ENCODE data around the gene HOTAIR.

The HOTAIR gene

GRCh38 chr12:54011665-54012532 is 37.1 kb upstream of the HOTAIR start:
- no peak for DNase-seq (ENCODE audit: low spot score)

GRCh38 chr12:54010972-54011664 is 36.4 kb upstream of the HOTAIR start:
- no peak for DNase-seq (ENCODE audit: low spot score)

GRCh38 chr12:54010053-54010971 is 35.6 kb upstream of the HOTAIR start:
- DNase-seq (ENCODE audit: low spot score) = no peak

GRCh38 chr12:54009171-54010052 is 34.7 kb upstream of the HOTAIR start:
- DNase-seq (ENCODE audit: low spot score) = no peak

GRCh38 chr12:54008260-54008552 is 33.5 kb upstream of the HOTAIR start:
- no peak for DNase-seq (ENCODE audit: low spot score)

GRCh38 chr12:54007538-54008259 is 32.9 kb upstream of the HOTAIR start:
- DNase-seq (ENCODE audit: low spot score) = no peak

GRCh38 chr12:54006559-54007220 is 31.9 kb upstream of the HOTAIR start:
- DNase-seq (ENCODE audit: low spot score) = no peak

GRCh38 chr12:54005853-54006558 is 31.3 kb upstream of the HOTAIR start:
- peak; percentile 86 for DNase-seq (ENCODE audit: low spot score)

GRCh38 chr12:54005531-54005852 is 30.7 kb upstream of the HOTAIR start:
- no peak for DNase-seq (ENCODE audit: low spot score)

- no peak for DNase-seq (ENCODE audit: low spot score)
Measured at GRCh38 chr12:54004841-54005530, 30.2 kb upstream of the HOTAIR start.

- no peak for DNase-seq (ENCODE audit: low spot score)
Measured at GRCh38 chr12:54004063-54004840, 29.5 kb upstream of the HOTAIR start.

GRCh38 chr12:54003625-54004024 is 28.9 kb upstream of the HOTAIR start:
- no peak for DNase-seq (ENCODE audit: low spot score)

- DNase-seq (ENCODE audit: low spot score) = no peak
Measured at GRCh38 chr12:54002915-54003389, 28.2 kb upstream of the HOTAIR start.

- DNase-seq (ENCODE audit: low spot score) = no peak
Measured at GRCh38 chr12:54002278-54002914, 27.6 kb upstream of the HOTAIR start.

- no peak for DNase-seq (ENCODE audit: low spot score)
Measured at GRCh38 chr12:54001283-54002187, 26.8 kb upstream of the HOTAIR start.
